Lower leg skin (tissue), 4 donors: ENCODE results near the gene SELENON. TPM values are rescaled to one million over a fixed set of nuclear protein-coding genes. Genes with fewer than 3 reads are reported as not detected.

Experiments
- DNase-seq, 2 donors: peaks; one replicate each; pipeline ENCODE4 v3.0.0-alpha.2; 2019; ENCODE audit warnings: low spot score in 2 of 2
- H3K4me3 ChIP-seq: fragments of 200-600 bp; sonication (generic); 2 replicates; pipeline ENCODE4 v1.5.1; 2017; ENCODE audit warnings: mild to moderate bottlenecking, low read depth; ENCODE audit not compliant: poor library complexity, severe bottlenecking
- CTCF ChIP-seq, 3 donors: fragments of 450-650 bp; IDR thresholded peaks; one replicate each; pipeline ENCODE4 v1.5.1; 2016; ENCODE audit warnings: antibody characterized with exemption in 3 of 3, mild to moderate bottlenecking in 3 of 3, moderate library complexity in 2 of 3
- POLR2A ChIP-seq, 2 donors: fragments of 450-650 bp; IDR thresholded peaks; one replicate each; pipeline ENCODE4 v1.6.1; 2016 to 2017; ENCODE audit warnings: antibody characterized with exemption in 2 of 2, mild to moderate bottlenecking in 1 of 2, moderate library complexity in 1 of 2
- WGBS, 2 donors: methylation state at CpG; one replicate each; pipeline ENCODE4 v1.1.5; 2018; 5-methylcytosine and 5-hydroxymethylcytosine counted together
- intact Hi-C: fragments of 100-400 bp; cut with DNase I; formaldehyde crosslinking; loops from one replicate; pipeline ENCODE4 v1.15.0; 2023; ENCODE audit warnings: low total_unique reads
- total RNA-seq, 4 donors: library from RNA; depleted of rRNA; stranded (reverse); fragments of >200 nt; gene quantifications; one replicate each; pipeline ENCODE4 v1.1.0, GENCODE V29; 2016

Gene SELENON
- total RNA-seq, 4 donors from 2014 or later: 14.9 to 24.5 (median 17.6) TPM

GRCh38 chr1:25798666-25799351, 1.2 kb upstream of the SELENON start:
- no peak for DNase-seq
- 85 to 89% methylated on average over 7 to 8 of the region's 8 CpGs for WGBS, 2 donors
- intact Hi-C loops: loop anchor here (5.0 to 10.0 kb wide), 2 partner anchors 54 to 182 kb away; partner anchors contain the start of gene MAN1C1
- no peak overlapping the region for H3K4me3 ChIP-seq
- TF ChIP-seq CTCF (IDR thresholded peaks at IDR 0.05) (no peak), POLR2A (IDR thresholded peaks at IDR 0.05) (no peak)

- intact Hi-C loops: loop anchor here (5.0 to 10.0 kb wide), 2 partner anchors 55 to 182 kb away; partner anchors contain the start of gene MAN1C1
- 23 to 28% methylated on average over 12 of the region's 12 CpGs for WGBS, 2 donors
- TF ChIP-seq POLR2A (IDR thresholded peaks at IDR 0.05) (no peak), CTCF (IDR thresholded peaks at IDR 0.05) (no peak)
- H3K4me3 ChIP-seq: no peak overlapping the region
- DNase-seq: no peak
Measured at GRCh38 chr1:25799352-25799934, 550 bp upstream of the SELENON start.

GRCh38 chr1:25800703-25801377, 847 bp downstream of the SELENON start:
- WGBS, 2 donors: 43 to 44% methylated on average over 13 to 15 of the region's 15 CpGs
- no peak for TF ChIP-seq POLR2A (IDR thresholded peaks at IDR 0.05)
- TF ChIP-seq CTCF (IDR thresholded peaks at IDR 0.05): no peak
- no peak for DNase-seq
- peak overlapping the region; percentile 69 for H3K4me3 ChIP-seq
- intact Hi-C loops: loop anchor here (10.0 kb wide), 1 partner anchor 566 kb away; the partner anchor contains the start of gene SYF2

GRCh38 chr1:25802915-25803314, 2.9 kb downstream of the SELENON start:
- no peak overlapping the region for H3K4me3 ChIP-seq
- no peak for TF ChIP-seq POLR2A (IDR thresholded peaks at IDR 0.05)
- no peak for TF ChIP-seq CTCF (IDR thresholded peaks at IDR 0.05)
- DNase-seq: no peak
- intact Hi-C loops: loop anchor here (10.0 kb wide), 1 partner anchor 568 kb away; the partner anchor contains the start of gene SYF2
- WGBS, 2 donors: 53 to 58% methylated on average over 6 of the region's 6 CpGs

- H3K4me3 ChIP-seq: no peak overlapping the region
- intact Hi-C loops: loop anchor here (10.0 kb wide), 1 partner anchor 569 kb away; the partner anchor contains the start of gene SYF2
- DNase-seq: no peak
- WGBS, 2 donors: 86 to 93% methylated on average over 1 of the region's 1 CpG
- TF ChIP-seq POLR2A (IDR thresholded peaks at IDR 0.05): no peak
- no peak for TF ChIP-seq CTCF (IDR thresholded peaks at IDR 0.05)
Measured at GRCh38 chr1:25803368-25803767, 3.4 kb downstream of the SELENON start.
